HCT116 (cell line): Measurements from ENCODE around the gene NCBP2L. TPM values are rescaled to one million over a fixed set of nuclear protein-coding genes. Genes with fewer than 3 reads are reported as not detected.

Source experiments
- ATAC-seq: fragments of 200-7000 bp; cut with Tn5 transposase; 2 replicates; pipeline ENCODE4 v1.9.1; 2020; ENCODE audit warnings: mild to moderate bottlenecking, moderate library complexity
- BruUV-seq: library from RNA; stranded (reverse); fragments of 400-500 nt; replicated peaks from 2 replicates; lab custom pipeline; 2021; lab: Mats Ljungman, UMichigan
- CTCF ChIA-PET: fragments of 300-600 bp; sonication (Branson Sonifier 250); formaldehyde crosslinking; loops from one replicate; lab custom pipeline; 2021; ENCODE audit warnings: antibody characterized with exemption; lab: Charles Lee
- POLR2A ChIA-PET: fragments of 300-600, 350-600 bp; sonication (Branson Sonifier 250); formaldehyde crosslinking; loops from one replicate; lab custom pipeline; 2021; ENCODE audit warnings: antibody characterized with exemption; lab: Charles Lee
- RAD21 ChIA-PET, 2 experiments: fragments of 300-600 bp; sonication (Branson Sonifier 250); formaldehyde crosslinking; loops; one replicate each; lab custom pipeline; 2023; ENCODE audit warnings: low total read pairs in 2 of 2; ENCODE audit not compliant: uncharacterized antibody in 2 of 2, unreplicated experiment in 2 of 2, low non-redundant PET in 1 of 2; lab: Charles Lee
- DNase-seq: peaks from one replicate; pipeline ENCODE4 v3.0.0-alpha.2; 2010; ENCODE audit warnings: low read depth, low spot score
- H2AFZ ChIP-seq: fragments of 200-600 bp; shearing (Covaris generic), sonication (generic); 2 replicates; pipeline ENCODE4 v1.6.1; 2017; ENCODE audit warnings: low read depth, mixed run types, mixed read lengths, antibody characterized with exemption, low read length; ENCODE audit not compliant: poor library complexity, severe bottlenecking
- H3K27ac ChIP-seq: 2 replicates; pipeline ENCODE4 v1.5.1; 2012; ENCODE audit warnings: low read depth, low read length
- H3K27me3 ChIP-seq: fragments of 200-600 bp; sonication (generic); 2 replicates; pipeline ENCODE4 v1.6.1; 2016; ENCODE audit warnings: mixed run types, low read length, mixed read lengths; ENCODE audit not compliant: insufficient read depth
- H3K36me3 ChIP-seq, 2 experiments: fragments of 200-500 bp in 1 of 2; fragments of 200-600 bp in 1 of 2; sonication (Bioruptor generic) in 1 of 2; sonication (generic) in 1 of 2; 2 replicates each; pipeline versions ENCODE4 v1.5.1 to v1.6.1; 2014 to 2016; ENCODE audit warnings: low read length in 2 of 2, inconsistent platforms in 1 of 2, mixed read lengths in 1 of 2, mixed run types in 1 of 2; ENCODE audit not compliant: insufficient read depth in 2 of 2, control insufficient read depth in 1 of 2
- H3K4me1 ChIP-seq, 2 experiments: fragments of 200-600 bp in 1 of 2; sonication (generic) in 1 of 2; 2 replicates each; pipeline versions ENCODE4 v1.5.1 to v1.6.1; 2012 to 2017; ENCODE audit warnings: low read length in 2 of 2, inconsistent platforms in 1 of 2, mild to moderate bottlenecking in 1 of 2, mixed read lengths in 1 of 2, mixed run types in 1 of 2, moderate library complexity in 1 of 2; ENCODE audit not compliant: insufficient read depth in 2 of 2, control insufficient read depth in 1 of 2
- H3K4me2 ChIP-seq: fragments of 200-600 bp; sonication (generic); 2 replicates; pipeline ENCODE4 v1.6.1; 2017; ENCODE audit warnings: mixed run types, low read length, mixed read lengths
- H3K4me3 ChIP-seq, 2 experiments: fragments of 200-600 bp in 1 of 2; sonication (generic) in 1 of 2; replicated peaks in 1 of 2; 2 replicates each; pipeline ENCODE4 v1.5.1; 2011 to 2016; ENCODE audit warnings: low read length in 2 of 2, control low read depth in 1 of 2, low read depth in 1 of 2, mild to moderate bottlenecking in 1 of 2, mixed read lengths in 1 of 2, mixed run types in 1 of 2
- H3K79me2 ChIP-seq: fragments of 200-600 bp; sonication (generic); 2 replicates; pipeline ENCODE4 v1.6.1; 2017; ENCODE audit warnings: mild to moderate bottlenecking, mixed run types, low read length, moderate library complexity, mixed read lengths; ENCODE audit not compliant: insufficient read depth
- H3K9ac ChIP-seq: fragments of 200-600 bp; sonication (generic); 2 replicates; pipeline ENCODE4 v1.6.1; 2016; ENCODE audit warnings: low read length, mixed read lengths
- H3K9me2 ChIP-seq: fragments of 200-600 bp; sonication (generic), shearing (Covaris generic); 2 replicates; pipeline ENCODE4 v1.6.1; 2017; ENCODE audit warnings: mixed run types, mild to moderate bottlenecking, moderate library complexity; ENCODE audit not compliant: insufficient read depth
- H3K9me3 ChIP-seq, 2 experiments: fragments of 200-500 bp in 1 of 2; fragments of 200-600 bp in 1 of 2; sonication (Bioruptor generic) in 1 of 2; sonication (generic) in 1 of 2; 2 replicates each; pipeline ENCODE4 v1.6.1; 2014 to 2017; ENCODE audit warnings: low read length in 2 of 2, mixed read lengths in 2 of 2, inconsistent platforms in 1 of 2, low read depth in 1 of 2, mild to moderate bottlenecking in 1 of 2, mixed run types in 1 of 2, moderate library complexity in 1 of 2; ENCODE audit not compliant: control insufficient read depth in 1 of 2, insufficient read depth in 1 of 2
- H4K20me1 ChIP-seq: fragments of 200-600 bp; sonication (generic), shearing (Covaris generic); 2 replicates; pipeline ENCODE4 v1.6.1; 2017; ENCODE audit warnings: mixed run types, mild to moderate bottlenecking, moderate library complexity; ENCODE audit not compliant: insufficient read depth
- ATF3 ChIP-seq: IDR thresholded peaks from 2 replicates; pipeline ENCODE4 v1.6.1; 2012
- CBX3 ChIP-seq: IDR thresholded peaks from 2 replicates; pipeline ENCODE4 v1.6.1; 2012; ENCODE audit warnings: low read depth
- CTCF ChIP-seq, 3 experiments: fragments of 200-600 bp in 1 of 3; sonication (generic) in 1 of 3; IDR thresholded peaks in 2 of 3; conservative IDR thresholded peaks in 1 of 3; 2 replicates each; pipeline ENCODE4 v1.5.1; 2012 to 2017; ENCODE audit warnings: low read depth in 2 of 3, low read length in 2 of 3, antibody characterized with exemption in 1 of 3, borderline replicate concordance in 1 of 3, control low read depth in 1 of 3, mild to moderate bottlenecking in 1 of 3, mixed read lengths in 1 of 3, mixed run types in 1 of 3, moderate library complexity in 1 of 3; ENCODE audit not compliant: insufficient read depth in 1 of 3
- EGR1 ChIP-seq: IDR thresholded peaks from 2 replicates; pipeline ENCODE4 v1.6.1; 2012; ENCODE audit warnings: low read depth
- ELF1 ChIP-seq: IDR thresholded peaks from 2 replicates; pipeline ENCODE4 v1.6.1; 2012; ENCODE audit warnings: low read depth, borderline replicate concordance
- EZH2 ChIP-seq: fragments of 200-600 bp; sonication (generic); IDR thresholded peaks from 2 replicates; pipeline ENCODE4 v1.6.1; 2017; ENCODE audit warnings: antibody characterized with exemption, mixed run types
- EZH2phosphoT487 ChIP-seq: fragments of 200-600 bp; IDR thresholded peaks from 2 replicates; pipeline ENCODE4 v1.6.1; 2018; ENCODE audit warnings: antibody characterized with exemption, borderline replicate concordance
- JUND ChIP-seq: IDR thresholded peaks from 2 replicates; pipeline ENCODE4 v1.6.1; 2012
- MAX ChIP-seq: IDR thresholded peaks from 2 replicates; pipeline ENCODE4 v1.6.1; 2012
- POLR2A ChIP-seq: IDR thresholded peaks from 2 replicates; pipeline ENCODE4 v1.7.0; 2011; ENCODE audit warnings: borderline replicate concordance; ENCODE audit not compliant: insufficient read depth, insufficient read length; ENCODE audit errors: extremely low read depth
- POLR2AphosphoS5 ChIP-seq: IDR thresholded peaks from 2 replicates; pipeline ENCODE4 v1.6.1; 2011; ENCODE audit warnings: mild to moderate bottlenecking, low read depth, low read length, moderate library complexity
- RAD21 ChIP-seq: IDR thresholded peaks from 2 replicates; pipeline ENCODE4 v1.6.1; 2012; ENCODE audit warnings: low read depth, mild to moderate bottlenecking
- REST ChIP-seq: IDR thresholded peaks from 2 replicates; pipeline ENCODE4 v1.6.1; 2012; ENCODE audit warnings: low read depth
- SIN3A ChIP-seq: IDR thresholded peaks from 2 replicates; pipeline ENCODE4 v1.6.1; 2012; ENCODE audit warnings: low read depth
- SRF ChIP-seq: IDR thresholded peaks from 2 replicates; pipeline ENCODE4 v1.6.1; 2012; ENCODE audit warnings: low read depth
- TCF7L2 ChIP-seq: IDR thresholded peaks from 2 replicates; pipeline ENCODE4 v1.7.0; 2011; ENCODE audit warnings: borderline replicate concordance, inconsistent platforms; ENCODE audit not compliant: insufficient read depth, insufficient read length; ENCODE audit errors: extremely low read depth
- YY1 ChIP-seq: IDR thresholded peaks from 2 replicates; pipeline ENCODE4 v1.6.1; 2011; ENCODE audit warnings: low read length, low read depth, moderate library complexity, mild to moderate bottlenecking; ENCODE audit not compliant: insufficient replicate concordance; ENCODE audit errors: extremely low read depth
- ZBTB33 ChIP-seq: IDR thresholded peaks from 2 replicates; pipeline ENCODE4 v1.6.1; 2011; ENCODE audit warnings: mild to moderate bottlenecking, low read length, moderate library complexity; ENCODE audit not compliant: insufficient replicate concordance; ENCODE audit errors: extremely low read depth
- ZFX ChIP-seq: fragments of 450-650 bp; IDR thresholded peaks from 2 replicates; pipeline ENCODE4 v1.6.1; 2017
- intact Hi-C: fragments of 100-400 bp; cut with micrococcal nuclease; formaldehyde crosslinking; loops from 2 replicates; pipeline ENCODE4 v1.10.0; 2022
- total RNA-seq: library from RNA; stranded (reverse); gene quantifications from one replicate; pipeline ENCODE4 v1.2.1, GENCODE V29; 2021; ENCODE audit not compliant: unreplicated experiment

Gene NCBP2L
- total RNA-seq, 1 experiment from 2014 or later: not detected

- Histone ChIP-seq H2AFZ (no peak overlapping the region), H4K20me1 (no peaks in the 10 kb centered on the region), H3K36me3 (no peaks in the 10 kb centered on the region), H3K27ac (no peak overlapping the region), H3K4me1 (no peaks in the 10 kb centered on the region), H3K9me3 (no peaks in the 10 kb centered on the region), H3K4me2 (no peak overlapping the region), H3K9ac (no peak overlapping the region), H3K27me3 (no peaks in the 10 kb centered on the region), H3K4me3 (no peak overlapping the region), H3K79me2 (no peaks in the 10 kb centered on the region), H3K9me2 (no peaks in the 10 kb centered on the region)
- ATAC-seq (no peak), DNase-seq (no peak)
- CTCF ChIA-PET: interaction anchor here (1.3 kb wide), 1 partner anchor 10 kb away, joined by 4 read pairs; the partner anchor contains the start of gene NCBP2L
- intact Hi-C loops: no loop called here
- BruUV-seq: no TSS peak
- POLR2A ChIA-PET: interaction anchor here (0.6 kb wide), 1 partner anchor 89 kb away, joined by 4 read pairs; no protein-coding TSS in a partner anchor
- RAD21 ChIA-PET: no interaction called here
- TF ChIP-seq SRF (no peak), REST (no peak), EGR1 (no peak), POLR2AphosphoS5 (no peak), JUND (no peak), CBX3 (no peak), ZBTB33 (no peak), TCF7L2 (no peak), ATF3 (no peak), CTCF (IDR thresholded peaks at IDR 0.05 in 2 of 3, conservative IDR thresholded peaks at IDR 0.05 in 1 of 3; ENCODE audit: borderline replicate concordance in 1 of 3, insufficient read depth in 1 of 3, low read depth in 2 of 3, low read length in 2 of 3) (no peak), SIN3A (no peak), ELF1 (no peak), YY1 (no peak), EZH2phosphoT487 (no peak), RAD21 (no peak), POLR2A (no peak), MAX (no peak), ZFX (no peak), EZH2 (no peak)
These were observed 10.9 kb upstream of the NCBP2L start for GRCh38 chrX:107766470-107767150.
